ENCODE measurements around the gene ZNF367. TPM values are rescaled to one million over a fixed set of nuclear protein-coding genes. Genes with fewer than 3 reads are reported as not detected.

ZNF367 gene
- total RNA-seq, 4 donors from 2014 or later: 0.15 to 5.1 (median 1.7) TPM

- no peak for DNase-seq
- ATAC-seq: no peak
- H3K36me3 ChIP-seq: no peaks in the 10 kb centered on the region
- H3K4me1 ChIP-seq: peaks cover 0 to under 1% of the 10 kb centered on the region in 2 donors
- intact Hi-C loops (cut with DNase I; ENCODE audit: low total_unique reads) (loop anchor here (10.0 kb wide), 2 partner anchors 896 to 1224 kb away; partner anchors contain the start of genes NCBP1, PTCH1 and TSTD2), in situ Hi-C loops (cut with MboI; ENCODE audit: low sequenced_read_pairs in 4 of 4) (no loop called here)
- no peak overlapping the region for H3K27ac ChIP-seq
- TF ChIP-seq POLR2A (IDR thresholded peaks at IDR 0.05): no peak
- TF ChIP-seq, protein P1, sequence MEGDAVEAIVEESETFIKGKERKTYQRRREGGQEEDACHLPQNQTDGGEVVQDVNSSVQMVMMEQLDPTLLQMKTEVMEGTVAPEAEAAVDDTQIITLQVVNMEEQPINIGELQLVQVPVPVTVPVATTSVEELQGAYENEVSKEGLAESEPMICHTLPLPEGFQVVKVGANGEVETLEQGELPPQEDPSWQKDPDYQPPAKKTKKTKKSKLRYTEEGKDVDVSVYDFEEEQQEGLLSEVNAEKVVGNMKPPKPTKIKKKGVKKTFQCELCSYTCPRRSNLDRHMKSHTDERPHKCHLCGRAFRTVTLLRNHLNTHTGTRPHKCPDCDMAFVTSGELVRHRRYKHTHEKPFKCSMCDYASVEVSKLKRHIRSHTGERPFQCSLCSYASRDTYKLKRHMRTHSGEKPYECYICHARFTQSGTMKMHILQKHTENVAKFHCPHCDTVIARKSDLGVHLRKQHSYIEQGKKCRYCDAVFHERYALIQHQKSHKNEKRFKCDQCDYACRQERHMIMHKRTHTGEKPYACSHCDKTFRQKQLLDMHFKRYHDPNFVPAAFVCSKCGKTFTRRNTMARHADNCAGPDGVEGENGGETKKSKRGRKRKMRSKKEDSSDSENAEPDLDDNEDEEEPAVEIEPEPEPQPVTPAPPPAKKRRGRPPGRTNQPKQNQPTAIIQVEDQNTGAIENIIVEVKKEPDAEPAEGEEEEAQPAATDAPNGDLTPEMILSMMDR (IDR thresholded peaks at IDR 0.05 in 4 of 5, conservative IDR thresholded peaks at IDR 0.05 in 1 of 5): no peak
- H3K4me3 ChIP-seq: no peak overlapping the region
- no peaks in the 10 kb centered on the region for H3K27me3 ChIP-seq
- no peaks in the 10 kb centered on the region for H3K9me3 ChIP-seq
These were observed 6.9 kb downstream of the ZNF367 start for GRCh38 chr9:96411129-96411838.

- no peak for TF ChIP-seq POLR2A (IDR thresholded peaks at IDR 0.05)
- intact Hi-C loops (cut with DNase I; ENCODE audit: low total_unique reads): no loop called here
These were observed 9.5 kb downstream of the ZNF367 start for GRCh38 chr9:96408409-96409280.

DNA sequence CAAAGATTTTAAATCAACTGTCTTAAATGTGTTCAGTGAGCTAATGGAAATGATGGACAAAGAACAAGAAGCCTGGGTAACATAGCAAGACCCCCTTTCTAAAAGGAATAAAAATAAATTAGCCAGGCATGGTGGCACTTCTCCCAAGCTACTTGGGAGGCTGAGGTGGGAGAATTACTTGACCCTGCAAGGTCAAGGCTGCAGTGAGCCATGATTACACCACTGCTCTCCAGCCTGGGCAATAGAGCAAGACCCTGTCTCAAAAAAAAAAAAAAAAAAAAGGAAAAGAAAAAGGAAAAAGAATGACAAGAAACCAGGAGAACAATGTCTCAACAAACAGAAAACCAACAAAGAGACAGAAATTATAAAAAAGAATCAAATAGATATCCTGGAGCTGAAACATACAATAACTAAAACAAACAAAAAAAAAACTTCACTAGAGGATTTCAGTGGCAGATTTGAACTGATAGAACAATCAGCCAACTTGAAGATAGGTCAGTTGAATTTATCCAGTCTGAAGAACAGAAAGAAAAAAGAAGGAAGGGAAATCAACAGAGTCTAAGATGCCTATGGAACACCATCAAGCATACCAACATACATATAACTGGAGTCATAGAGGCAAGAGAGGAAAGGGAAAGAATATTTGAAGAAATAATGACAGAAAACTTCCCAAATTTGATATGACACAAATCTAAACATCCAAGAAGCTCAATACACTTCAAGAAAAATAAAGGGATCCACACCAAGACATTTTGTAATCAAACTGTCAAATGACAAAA is 17.8 kb downstream of the ZNF367 start:
- intact Hi-C loops (cut with DNase I; ENCODE audit: low total_unique reads) (no loop called here), in situ Hi-C loops (cut with MboI; ENCODE audit: low sequenced_read_pairs in 4 of 4) (no loop called here)
- H3K27me3 ChIP-seq: no peaks in the 10 kb centered on the region
- TF ChIP-seq, protein P1 (IDR thresholded peaks at IDR 0.05 in 4 of 5, conservative IDR thresholded peaks at IDR 0.05 in 1 of 5): no peak
- TF ChIP-seq POLR2A (IDR thresholded peaks at IDR 0.05): no peak
- H3K9me3 ChIP-seq: no peaks in the 10 kb centered on the region
- ATAC-seq: no peak
- no peaks in the 10 kb centered on the region for H3K36me3 ChIP-seq
- DNase-seq: no peak
- no peak overlapping the region for H3K4me3 ChIP-seq
- H3K27ac ChIP-seq: no peak overlapping the region
- H3K4me1 ChIP-seq: no peaks in the 10 kb centered on the region

More at GRCh38 chr9:96408409-96409280, 9.5 kb downstream of the ZNF367 start:
- ATAC-seq (no peak), DNase-seq (no peak)
- Histone ChIP-seq H3K36me3 (no peaks in the 10 kb centered on the region), H3K4me3 (no peak overlapping the region), H3K9me3 (no peaks in the 10 kb centered on the region), H3K27me3 (no peaks in the 10 kb centered on the region), H3K4me1 (no peaks in the 10 kb centered on the region), H3K27ac (no peak overlapping the region)
- in situ Hi-C loops (cut with MboI; ENCODE audit: low sequenced_read_pairs in 4 of 4): no loop called here

DNA sequence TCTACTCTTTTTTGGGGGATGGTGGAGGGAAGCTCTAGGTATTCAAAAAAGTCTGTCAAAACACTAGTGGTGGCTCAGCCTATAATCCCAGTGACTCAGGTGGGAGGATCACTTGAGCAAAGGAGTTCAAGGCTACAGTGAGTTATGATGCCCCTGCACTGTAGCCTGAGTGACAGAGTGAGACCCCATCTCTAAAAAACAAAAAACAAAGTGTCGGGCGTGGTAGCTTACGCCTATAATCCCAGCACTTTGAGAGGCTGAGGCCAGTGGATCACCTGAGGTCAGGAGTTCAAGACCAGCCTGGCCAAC is 18.9 kb downstream of the ZNF367 start:
- DNase-seq (no peak), ATAC-seq (no peak)
- no peaks in the 10 kb centered on the region for H3K27me3 ChIP-seq
- no peaks in the 10 kb centered on the region for H3K36me3 ChIP-seq
- H3K4me1 ChIP-seq: no peaks in the 10 kb centered on the region
- in situ Hi-C loops (cut with MboI; ENCODE audit: low sequenced_read_pairs in 4 of 4): no loop called here
- H3K27ac ChIP-seq: no peak overlapping the region
- no peaks in the 10 kb centered on the region for H3K9me3 ChIP-seq
- no peak overlapping the region for H3K4me3 ChIP-seq
- intact Hi-C loops (cut with DNase I; ENCODE audit: low total_unique reads): no loop called here
- no peak for TF ChIP-seq POLR2A (IDR thresholded peaks at IDR 0.05)
- TF ChIP-seq, protein P1 (IDR thresholded peaks at IDR 0.05 in 4 of 5, conservative IDR thresholded peaks at IDR 0.05 in 1 of 5): no peak

Data from gastrocnemius medialis (tissue), 4 donors.